ENCODE results near the gene DPM2. TPM values are rescaled to one million over a fixed set of nuclear protein-coding genes. Genes with fewer than 3 reads are reported as not detected.

Gene DPM2
- total RNA-seq, 1 donor from 2014 or later = 17.7 TPM

- Histone ChIP-seq H3K27ac (peak overlapping the region; percentile 74), H3K4me3 (peak overlapping the region in 1 of 2 donors; percentile 84), H3K36me3 (peaks cover 0 to 22% of the 10 kb centered on the region in 2 donors), H3K9me3 (no peaks in the 10 kb centered on the region), H3K27me3 (no peaks in the 10 kb centered on the region), H3K4me1 (peaks cover 53% of the 10 kb centered on the region)
- no peak for TF ChIP-seq POLR2AphosphoS5 (IDR thresholded peaks at IDR 0.05; ENCODE audit: insufficient read depth in 1 of 2, low read depth in 1 of 2)
- TF ChIP-seq, protein P1, sequence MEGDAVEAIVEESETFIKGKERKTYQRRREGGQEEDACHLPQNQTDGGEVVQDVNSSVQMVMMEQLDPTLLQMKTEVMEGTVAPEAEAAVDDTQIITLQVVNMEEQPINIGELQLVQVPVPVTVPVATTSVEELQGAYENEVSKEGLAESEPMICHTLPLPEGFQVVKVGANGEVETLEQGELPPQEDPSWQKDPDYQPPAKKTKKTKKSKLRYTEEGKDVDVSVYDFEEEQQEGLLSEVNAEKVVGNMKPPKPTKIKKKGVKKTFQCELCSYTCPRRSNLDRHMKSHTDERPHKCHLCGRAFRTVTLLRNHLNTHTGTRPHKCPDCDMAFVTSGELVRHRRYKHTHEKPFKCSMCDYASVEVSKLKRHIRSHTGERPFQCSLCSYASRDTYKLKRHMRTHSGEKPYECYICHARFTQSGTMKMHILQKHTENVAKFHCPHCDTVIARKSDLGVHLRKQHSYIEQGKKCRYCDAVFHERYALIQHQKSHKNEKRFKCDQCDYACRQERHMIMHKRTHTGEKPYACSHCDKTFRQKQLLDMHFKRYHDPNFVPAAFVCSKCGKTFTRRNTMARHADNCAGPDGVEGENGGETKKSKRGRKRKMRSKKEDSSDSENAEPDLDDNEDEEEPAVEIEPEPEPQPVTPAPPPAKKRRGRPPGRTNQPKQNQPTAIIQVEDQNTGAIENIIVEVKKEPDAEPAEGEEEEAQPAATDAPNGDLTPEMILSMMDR (IDR thresholded peaks at IDR 0.05) = no peak
- TF ChIP-seq POLR2A (IDR thresholded peaks at IDR 0.05) = no peak
- intact Hi-C loops (cut with DNase I) = loop anchor here (5.0 kb wide), 1 partner anchor 128 kb away; the partner anchor contains the start of gene CDK9
- no peak for DNase-seq (ENCODE audit: extremely low spot score in 2 of 2)
Measured at GRCh38 chr9:127915325-127915752, 22.3 kb downstream of the DPM2 start.

GRCh38 chr9:127913682-127914081 is 24.0 kb downstream of the DPM2 start:
- TF ChIP-seq, protein P1 (IDR thresholded peaks at IDR 0.05) = no peak
- no peak for TF ChIP-seq POLR2A (IDR thresholded peaks at IDR 0.05)
- no peak for TF ChIP-seq POLR2AphosphoS5 (IDR thresholded peaks at IDR 0.05; ENCODE audit: insufficient read depth in 1 of 2, low read depth in 1 of 2)
- Histone ChIP-seq H3K4me3 (no peak overlapping the region), H3K27ac (no peak overlapping the region), H3K36me3 (peaks cover 0 to 22% of the 10 kb centered on the region in 2 donors), H3K4me1 (peaks cover 39% of the 10 kb centered on the region), H3K27me3 (no peaks in the 10 kb centered on the region), H3K9me3 (no peaks in the 10 kb centered on the region)
- intact Hi-C loops (cut with DNase I) = no loop called here
- DNase-seq (ENCODE audit: extremely low spot score in 2 of 2) = no peak

- H3K4me1 ChIP-seq = peaks cover 31% of the 10 kb centered on the region
- no peak for DNase-seq (ENCODE audit: extremely low spot score in 2 of 2)
- H3K36me3 ChIP-seq = peaks cover 0 to 26% of the 10 kb centered on the region in 2 donors
- H3K27me3 ChIP-seq = no peaks in the 10 kb centered on the region
- H3K27ac ChIP-seq = no peak overlapping the region
- intact Hi-C loops (cut with DNase I) = no loop called here
- H3K4me3 ChIP-seq = no peak overlapping the region
- no peak for TF ChIP-seq POLR2AphosphoS5 (IDR thresholded peaks at IDR 0.05; ENCODE audit: insufficient read depth in 1 of 2, low read depth in 1 of 2)
- no peak for TF ChIP-seq POLR2A (IDR thresholded peaks at IDR 0.05)
- TF ChIP-seq, protein P1 (IDR thresholded peaks at IDR 0.05) = no peak
- H3K9me3 ChIP-seq = no peaks in the 10 kb centered on the region
Measured at GRCh38 chr9:127912882-127913281, 24.8 kb downstream of the DPM2 start.

GRCh38 chr9:127912296-127912695 is 25.4 kb downstream of the DPM2 start:
- peaks cover 28% of the 10 kb centered on the region for H3K4me1 ChIP-seq
- no peaks in the 10 kb centered on the region for H3K27me3 ChIP-seq
- peaks cover 0 to 27% of the 10 kb centered on the region in 2 donors for H3K36me3 ChIP-seq
- intact Hi-C loops (cut with DNase I) = no loop called here
- TF ChIP-seq POLR2A (IDR thresholded peaks at IDR 0.05) (no peak), POLR2AphosphoS5 (IDR thresholded peaks at IDR 0.05; ENCODE audit: insufficient read depth in 1 of 2, low read depth in 1 of 2) (no peak)
- no peak overlapping the region for H3K27ac ChIP-seq
- DNase-seq (ENCODE audit: extremely low spot score in 2 of 2) = no peak
- H3K4me3 ChIP-seq = no peak overlapping the region
- H3K9me3 ChIP-seq = no peaks in the 10 kb centered on the region

GRCh38 chr9:127910613-127911205 is 26.9 kb downstream of the DPM2 start:
- H3K27ac ChIP-seq = no peak overlapping the region
- H3K36me3 ChIP-seq = peaks cover 0 to 27% of the 10 kb centered on the region in 2 donors
- H3K9me3 ChIP-seq = no peaks in the 10 kb centered on the region
- no peak for TF ChIP-seq POLR2AphosphoS5 (IDR thresholded peaks at IDR 0.05; ENCODE audit: insufficient read depth in 1 of 2, low read depth in 1 of 2)
- TF ChIP-seq, protein P1 (IDR thresholded peaks at IDR 0.05) = no peak
- no peak for TF ChIP-seq POLR2A (IDR thresholded peaks at IDR 0.05)
- DNase-seq (ENCODE audit: extremely low spot score in 2 of 2) = no peak
- H3K4me3 ChIP-seq = no peak overlapping the region
- H3K4me1 ChIP-seq = peaks cover 32% of the 10 kb centered on the region
- intact Hi-C loops (cut with DNase I) = no loop called here
- H3K27me3 ChIP-seq = no peaks in the 10 kb centered on the region
